Activated naive CD8-positive, alpha-beta T cell treated with anti-CD3 and anti-CD28 coated beads, Interleukin-2, amount 50 U/mL, for 16 hours (primary cell): ENCODE data around the gene P3H1.
"Not testable (repeated sequence)": the region's sequence is repeated elsewhere in the genome, so short reads cannot be mapped to it uniquely, and the experiment has no call there.

ENCODE experiments used
- DNase-seq: peaks from one replicate; pipeline ENCODE4 v3.0.0-alpha.2; 2020; ENCODE audit warnings: low read depth, low spot score

The P3H1 gene

DNA sequence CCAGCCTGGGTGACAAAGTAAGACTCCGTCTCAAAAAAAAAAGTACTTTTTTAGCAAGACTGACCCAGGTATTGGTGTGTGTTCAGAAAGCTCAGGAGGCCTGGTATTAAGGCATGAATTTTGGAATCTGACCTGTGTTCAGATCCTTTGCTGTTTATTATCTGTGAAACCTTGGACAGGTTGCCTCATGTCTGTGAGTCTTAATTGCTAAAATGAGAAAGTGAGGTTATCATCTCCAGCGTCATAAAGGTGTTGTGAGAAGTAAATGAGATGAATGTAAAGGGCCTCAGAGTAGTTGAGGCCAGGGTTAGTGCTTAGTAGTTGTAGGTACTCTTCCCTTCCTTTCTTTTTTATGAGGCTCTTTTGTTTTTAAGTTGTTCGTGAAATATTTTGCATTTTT is 3.0 kb upstream of the P3H1 start:
- no peak for DNase-seq

DNA sequence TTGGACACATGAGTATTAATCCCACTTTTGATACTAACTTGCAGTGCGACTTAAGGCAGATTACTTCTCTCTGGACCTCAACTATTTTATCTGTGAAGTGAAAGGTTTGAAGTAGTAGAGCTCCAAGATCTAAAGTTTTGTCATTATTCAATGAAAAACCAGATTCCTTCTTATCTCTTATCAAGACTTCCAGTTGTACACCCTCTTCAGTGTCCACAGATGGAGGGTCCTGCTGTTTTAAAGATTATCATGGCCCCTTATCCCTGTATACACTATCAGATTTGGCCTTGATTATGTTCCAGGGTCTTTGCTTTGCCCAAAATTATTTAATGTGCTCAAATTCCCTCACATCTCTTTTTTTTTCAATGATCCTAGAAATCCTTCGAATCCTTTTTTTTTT is 1.3 kb upstream of the P3H1 start:
- DNase-seq = no peak

- DNase-seq = no peak
These were observed 727 bp upstream of the P3H1 start for GRCh38 chr1:42767510-42768000.

GRCh38 chr1:42765832-42766740 is 742 bp downstream of the P3H1 start:
- peak; percentile 18 for DNase-seq

- no peak for DNase-seq
These were observed 1.6 kb downstream of the P3H1 start for GRCh38 chr1:42765269-42765668.

- DNase-seq = no peak
These were observed 4.6 kb downstream of the P3H1 start for GRCh38 chr1:42762269-42762668.

DNA sequence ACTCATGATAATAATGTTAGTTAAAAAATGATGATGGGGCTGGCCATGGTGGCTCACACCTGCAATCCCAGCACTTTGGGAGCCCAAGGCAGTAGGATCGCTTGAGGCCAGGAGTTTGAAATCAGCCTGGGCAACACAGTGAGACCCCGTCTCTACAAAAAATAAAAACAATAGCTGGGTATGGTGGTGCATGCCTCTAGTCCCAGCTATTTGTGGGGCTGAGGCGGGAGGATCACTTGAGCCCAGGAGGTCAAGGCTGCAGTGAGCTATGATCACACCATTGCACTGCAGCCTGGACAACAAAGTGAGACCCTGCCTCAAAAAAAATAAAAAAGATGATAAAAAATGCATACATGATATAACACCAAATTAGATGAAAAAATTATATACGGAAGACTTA is 5.3 kb downstream of the P3H1 start:
- DNase-seq = no peak

- no peak for DNase-seq
These were observed 7.7 kb downstream of the P3H1 start for GRCh38 chr1:42759114-42759513.

- no peak for DNase-seq
These were observed 8.2 kb downstream of the P3H1 start for GRCh38 chr1:42758641-42759040.

GRCh38 chr1:42757892-42758275 is 8.9 kb downstream of the P3H1 start:
- no peak for DNase-seq

DNA sequence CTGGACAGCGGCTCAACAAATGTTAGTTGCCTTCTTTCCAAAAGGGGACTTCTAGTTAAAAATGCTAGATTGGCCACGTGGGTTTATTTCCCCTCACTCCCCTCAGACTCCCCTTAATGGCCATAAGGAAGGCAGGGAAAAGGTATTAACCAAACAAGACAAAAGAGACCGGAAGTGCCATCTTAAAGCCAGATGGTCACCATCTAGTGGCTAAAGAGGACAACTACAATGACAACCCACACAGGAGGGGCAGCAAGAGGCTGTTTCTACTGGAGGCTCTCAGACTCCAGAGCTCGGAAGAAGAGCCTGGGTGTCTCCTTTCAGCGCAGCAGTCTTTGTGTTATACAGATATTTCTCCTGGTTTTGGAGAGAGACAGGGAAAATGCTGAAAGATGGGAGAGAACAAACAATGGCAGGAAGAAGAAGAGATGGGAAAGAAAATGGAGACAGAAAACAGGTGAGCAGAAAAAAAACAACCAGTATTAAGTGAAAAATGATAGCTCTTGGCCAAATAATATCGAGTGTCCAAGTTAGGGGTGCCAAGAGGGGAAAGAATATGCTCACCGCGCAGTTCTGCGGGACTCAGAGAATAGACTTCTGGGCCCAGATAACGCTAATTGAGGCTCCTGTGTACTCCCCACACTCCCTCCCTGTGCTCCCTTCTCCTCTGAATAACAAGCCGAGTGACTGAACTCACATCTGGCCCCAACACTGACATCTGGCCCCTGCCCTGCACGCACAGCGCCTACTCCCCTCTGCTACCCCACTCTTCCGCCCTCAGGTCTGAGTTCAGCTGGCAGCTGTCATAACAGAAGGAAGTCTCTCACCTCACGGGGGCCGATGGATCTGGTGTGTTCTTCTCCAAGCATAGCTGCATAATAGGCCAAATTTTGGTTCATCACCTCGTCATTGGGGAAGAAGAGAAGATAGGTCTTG is 9.6 kb downstream of the P3H1 start:
- no peak for DNase-seq

- DNase-seq = no peak
These were observed 13.8 kb downstream of the P3H1 start for GRCh38 chr1:42753070-42753469.

DNA sequence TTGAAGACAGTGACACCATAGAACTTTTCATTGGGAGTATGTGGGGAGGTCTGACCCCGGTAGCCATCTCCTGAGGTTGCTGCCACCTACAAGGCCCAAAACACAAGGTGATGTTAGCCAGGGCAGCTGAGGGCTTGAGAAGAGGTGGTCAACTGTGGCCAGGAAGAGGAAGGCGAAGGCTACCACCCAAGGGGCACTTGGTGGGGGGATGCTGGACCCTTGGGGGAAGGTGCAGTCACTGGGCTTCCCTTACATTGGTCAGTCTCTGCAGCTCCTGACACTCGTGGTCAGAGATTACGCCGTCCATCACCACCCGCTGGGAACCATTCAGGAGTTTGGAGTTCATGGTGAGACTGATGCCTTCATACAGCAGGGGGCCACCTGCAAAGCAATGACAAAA is 14.5 kb downstream of the P3H1 start:
- no peak for DNase-seq

- DNase-seq = not testable (repeated sequence)
These were observed 15.2 kb downstream of the P3H1 start for GRCh38 chr1:42751511-42752070.

- no peak for DNase-seq
These were observed 16.8 kb downstream of the P3H1 start for GRCh38 chr1:42750041-42750440.

- no peak for DNase-seq
These were observed 18.1 kb downstream of the P3H1 start for GRCh38 chr1:42748461-42749410.

- no peak for DNase-seq
These were observed 18.8 kb downstream of the P3H1 start for GRCh38 chr1:42748021-42748420.

GRCh38 chr1:42747125-42747524 is 19.7 kb downstream of the P3H1 start:
- DNase-seq = no peak

DNA sequence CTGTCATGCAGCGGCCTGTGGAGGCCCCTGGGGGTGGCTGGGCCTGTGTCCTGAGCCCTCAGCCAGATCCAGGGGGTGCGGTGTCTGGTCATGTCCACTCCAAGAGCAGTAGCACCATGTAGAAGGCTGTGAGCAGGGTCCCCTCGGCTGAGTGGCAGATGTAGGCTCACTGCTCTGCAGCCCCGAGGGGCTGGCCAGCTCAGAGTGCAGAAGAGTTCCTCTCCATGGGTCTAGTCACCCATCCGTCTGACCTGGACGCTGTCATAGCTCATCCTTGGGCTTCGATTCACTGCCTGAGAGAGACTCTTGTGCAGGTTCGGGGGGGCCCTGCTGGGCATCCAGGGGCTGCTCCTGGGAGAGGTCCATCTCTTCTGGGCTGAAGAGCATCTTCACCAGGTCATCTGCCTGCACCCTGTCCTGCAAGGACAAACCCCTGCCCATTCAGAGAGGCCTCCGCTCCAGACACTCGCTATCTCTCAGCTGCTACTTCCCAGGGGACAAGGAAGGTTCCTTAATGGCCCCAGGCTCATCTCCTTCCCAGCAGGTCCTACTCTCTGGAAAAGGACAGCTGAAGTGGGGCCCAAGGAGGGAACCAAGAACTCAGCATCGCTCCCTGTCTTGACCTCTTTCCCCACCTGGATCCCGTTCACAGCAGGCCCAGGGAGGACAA is 20.3 kb downstream of the P3H1 start:
- no peak for DNase-seq

GRCh38 chr1:42745851-42746250 is 21.0 kb downstream of the P3H1 start:
- no peak for DNase-seq

DNA sequence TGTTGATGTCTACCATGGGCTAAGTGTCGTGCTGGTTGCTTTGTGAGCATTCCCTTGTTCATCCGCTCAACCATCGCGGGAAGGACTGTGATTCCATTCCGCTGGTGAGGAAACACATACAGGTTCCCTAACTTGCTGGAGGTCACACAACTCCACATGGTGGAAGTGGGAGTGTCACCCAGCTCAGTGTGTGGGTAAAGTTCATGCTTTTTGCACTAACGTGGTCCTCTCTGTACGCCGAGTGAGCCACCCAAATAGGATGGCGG is 22.7 kb downstream of the P3H1 start:
- DNase-seq = no peak
